GM19025 (cell line): Measurements from ENCODE around the gene CC2D2B.

Experiments used
- ATAC-seq: cut with Tn5 transposase; IDR thresholded peaks from one replicate; pipeline ENCODE4 v1.9.1; 2021; ENCODE audit warnings: mild to moderate bottlenecking, low read depth, moderate library complexity; ENCODE audit not compliant: unreplicated experiment

Gene CC2D2B

DNA sequence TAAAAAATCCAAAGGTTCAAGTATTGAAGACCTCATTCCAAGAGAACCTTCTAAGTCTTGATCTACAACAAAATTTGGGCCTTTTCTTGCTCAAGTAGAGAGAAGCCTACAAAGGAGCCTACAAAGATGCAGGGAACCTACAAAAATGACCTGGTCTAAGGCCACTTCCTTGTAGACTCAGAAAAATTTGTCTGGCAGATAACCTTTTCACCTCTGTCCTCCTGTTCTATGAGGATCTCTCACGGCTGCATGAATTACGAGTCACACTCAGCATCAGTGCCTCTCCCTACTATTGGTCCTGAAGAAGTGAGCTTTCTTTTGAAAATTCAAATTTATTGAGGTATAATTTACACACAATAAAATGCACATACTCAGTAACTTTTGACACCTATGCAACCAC lies 164.9 kb downstream of the CC2D2B start:
- no peak for ATAC-seq

DNA sequence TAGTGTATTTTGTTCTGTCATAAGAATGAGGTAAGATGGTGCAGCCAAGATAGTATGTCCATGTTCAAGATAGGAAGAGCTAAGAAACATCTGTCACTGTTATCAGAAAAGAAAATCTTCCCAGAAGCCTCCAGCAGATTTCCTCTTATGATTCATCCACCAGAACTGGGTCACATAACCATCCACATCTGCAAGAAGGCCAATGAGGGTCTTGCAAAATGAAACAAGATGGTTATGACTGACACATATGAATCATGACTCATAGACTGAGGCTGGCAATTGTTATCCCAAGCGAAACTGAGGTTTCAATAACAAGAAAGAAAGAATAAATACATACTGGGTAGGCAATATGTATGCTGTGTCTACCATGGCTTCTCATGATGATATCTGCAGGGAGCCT lies 165.9 kb downstream of the CC2D2B start:
- no peak for ATAC-seq

DNA sequence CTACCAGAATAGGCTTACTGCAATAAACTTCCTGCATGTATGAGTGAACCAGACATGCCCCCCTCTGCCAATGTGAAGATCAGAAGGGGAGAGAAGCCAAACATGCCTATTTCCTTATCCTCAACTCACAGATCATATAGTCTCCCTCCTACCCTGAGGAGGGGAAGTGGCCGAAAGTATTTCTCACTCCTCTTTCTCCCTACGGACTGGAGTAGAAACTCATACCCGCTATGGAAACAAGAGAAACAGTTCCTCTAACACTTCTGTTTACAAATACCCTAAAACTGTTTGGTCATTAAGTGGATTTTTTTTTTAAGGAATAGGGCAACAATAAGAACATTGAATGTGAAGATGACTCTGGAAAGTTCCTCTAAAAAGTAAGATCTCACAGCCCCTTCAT lies 167.0 kb downstream of the CC2D2B start:
- no peak for ATAC-seq

DNA sequence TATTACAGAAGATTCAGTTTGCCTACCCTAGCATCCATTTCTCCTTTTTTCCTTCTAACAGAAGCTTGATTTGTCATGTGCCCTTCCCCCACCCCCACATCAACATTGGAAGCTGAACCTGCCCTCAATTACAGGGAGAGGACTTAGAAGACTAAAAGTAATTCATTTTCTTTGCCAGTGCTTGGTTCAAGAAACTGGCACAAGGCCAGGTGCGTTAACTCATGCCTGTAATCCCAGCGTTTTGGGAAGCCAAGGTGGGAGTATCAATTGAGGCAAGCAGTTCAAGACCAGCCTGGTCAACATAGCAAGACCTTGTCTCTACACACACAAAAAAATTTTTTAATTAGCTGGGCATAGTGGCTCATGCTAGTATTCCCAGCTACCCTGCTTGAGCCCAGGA lies 168.2 kb downstream of the CC2D2B start:
- no peak for ATAC-seq

DNA sequence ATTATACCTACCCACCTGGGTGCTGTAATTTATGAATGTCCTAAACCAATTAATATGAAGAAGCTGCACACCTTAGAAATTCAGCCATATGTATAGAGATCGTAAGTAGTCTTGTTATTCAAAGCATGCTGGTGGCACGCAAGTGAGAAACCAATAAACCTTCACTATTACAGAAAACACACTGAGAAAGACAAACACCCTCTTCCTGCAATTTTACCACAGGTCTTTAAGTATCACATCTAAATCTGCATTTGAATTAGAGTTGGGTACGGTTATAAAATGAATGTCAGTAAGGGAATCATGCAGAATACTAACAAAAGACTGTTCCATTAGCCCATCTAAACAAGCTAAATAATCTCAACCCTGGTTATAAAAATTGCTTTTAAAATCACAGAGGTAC lies 169.4 kb downstream of the CC2D2B start:
- no peak for ATAC-seq

DNA sequence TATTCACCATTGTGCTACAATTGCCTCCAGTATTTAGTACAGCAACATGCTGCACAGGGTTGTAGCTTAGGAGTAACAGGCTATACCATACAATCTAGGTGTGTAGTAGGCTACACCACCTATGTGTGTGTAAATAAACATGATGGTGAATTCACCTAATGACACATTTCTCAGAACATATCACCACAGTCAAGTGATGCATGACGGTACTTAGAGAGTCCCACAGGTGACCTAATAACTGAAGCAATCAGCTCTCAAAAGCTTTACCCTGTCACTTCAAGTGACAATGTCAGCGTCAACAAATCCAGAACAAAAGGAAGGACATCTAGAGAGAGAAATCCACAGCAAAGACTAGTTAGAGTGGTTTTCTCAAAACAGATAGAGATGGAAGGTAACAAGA lies 174.4 kb downstream of the CC2D2B start:
- ATAC-seq = no peak
